ENCODE results near the gene SLIT3. TPM values are rescaled to one million over a fixed set of nuclear protein-coding genes. Genes with fewer than 3 reads are reported as not detected.

SLIT3 gene
- total RNA-seq, 1 donor from 2014 or later = 5.0 TPM

- Histone ChIP-seq H3K36me3 (ENCODE audit: control insufficient read depth, insufficient read depth, low read length) (no peaks in the 10 kb centered on the region), H3K4me3 (ENCODE audit: low read depth, low read length) (no peak overlapping the region), H3K27me3 (ENCODE audit: control insufficient read depth, insufficient read depth, low read length) (no peaks in the 10 kb centered on the region)
- no peak for TF ChIP-seq CTCF (IDR thresholded peaks at IDR 0.05; ENCODE audit: insufficient read depth, low read length, poor library complexity, severe bottlenecking)
- no peak for DNase-seq (ENCODE audit: low read depth)
Observed at GRCh38 chr5:168613996-168614395, 686.9 kb downstream of the SLIT3 start.

- TF ChIP-seq CTCF (IDR thresholded peaks at IDR 0.05; ENCODE audit: insufficient read depth, low read length, poor library complexity, severe bottlenecking) = no peak
- DNase-seq (ENCODE audit: low read depth) = no peak
- no peak overlapping the region for H3K4me3 ChIP-seq (ENCODE audit: low read depth, low read length)
Observed at GRCh38 chr5:168613396-168613795, 687.5 kb downstream of the SLIT3 start.

GRCh38 chr5:168612996-168613395, 687.9 kb downstream of the SLIT3 start:
- Histone ChIP-seq H3K36me3 (ENCODE audit: control insufficient read depth, insufficient read depth, low read length) (no peaks in the 10 kb centered on the region), H3K4me3 (ENCODE audit: low read depth, low read length) (no peak overlapping the region), H3K27me3 (ENCODE audit: control insufficient read depth, insufficient read depth, low read length) (no peaks in the 10 kb centered on the region)
- DNase-seq (ENCODE audit: low read depth) = no peak
- no peak for TF ChIP-seq CTCF (IDR thresholded peaks at IDR 0.05; ENCODE audit: insufficient read depth, low read length, poor library complexity, severe bottlenecking)

More at GRCh38 chr5:168613396-168613795, 687.5 kb downstream of the SLIT3 start:
- no peaks in the 10 kb centered on the region for H3K36me3 ChIP-seq (ENCODE audit: control insufficient read depth, insufficient read depth, low read length)
- no peaks in the 10 kb centered on the region for H3K27me3 ChIP-seq (ENCODE audit: control insufficient read depth, insufficient read depth, low read length)

GRCh38 chr5:168612123-168612522, 688.8 kb downstream of the SLIT3 start:
- Histone ChIP-seq H3K4me3 (ENCODE audit: low read depth, low read length) (no peak overlapping the region), H3K27me3 (ENCODE audit: control insufficient read depth, insufficient read depth, low read length) (no peaks in the 10 kb centered on the region), H3K36me3 (ENCODE audit: control insufficient read depth, insufficient read depth, low read length) (no peaks in the 10 kb centered on the region)
- peak; percentile 10 for DNase-seq (ENCODE audit: low read depth)
- no peak for TF ChIP-seq CTCF (IDR thresholded peaks at IDR 0.05; ENCODE audit: insufficient read depth, low read length, poor library complexity, severe bottlenecking)
